H9 (cell line): ENCODE results near the gene REXO4. TPM values are rescaled to one million over a fixed set of nuclear protein-coding genes. Genes with fewer than 3 reads are reported as not detected.
A peak's percentile ranks its signal among the peaks of the same experiment; 100 is the strongest.

Experiments
- DNase-seq: peaks from one replicate; pipeline ENCODE4 v3.0.0-alpha.2; 2017
- H2AFZ ChIP-seq: one replicate; pipeline ENCODE4 v1.6.1; 2013; ENCODE audit warnings: mild to moderate bottlenecking, low read length, control low read depth, moderate library complexity
- H2AK5ac ChIP-seq: 2 replicates; pipeline ENCODE4 v1.6.1; 2013; ENCODE audit warnings: low read length, control low read depth, mixed read lengths; ENCODE audit not compliant: insufficient read length
- H2BK120ac ChIP-seq: one replicate; pipeline ENCODE4 v1.6.1; 2013; ENCODE audit warnings: low read depth, mild to moderate bottlenecking, low read length, control low read depth, inconsistent platforms; ENCODE audit not compliant: poor library complexity, severe bottlenecking
- H2BK12ac ChIP-seq: 2 replicates; pipeline ENCODE4 v1.6.1; 2013; ENCODE audit warnings: low read length, control low read depth, mixed read lengths, low read depth; ENCODE audit not compliant: insufficient read length
- H2BK15ac ChIP-seq: 2 replicates; pipeline ENCODE4 v1.6.1; 2013; ENCODE audit warnings: low read depth, low read length, control low read depth
- H2BK20ac ChIP-seq: one replicate; pipeline ENCODE4 v1.6.1; 2013; ENCODE audit warnings: low read depth, mild to moderate bottlenecking, low read length, control low read depth, inconsistent platforms; ENCODE audit not compliant: poor library complexity, severe bottlenecking
- H2BK5ac ChIP-seq: 2 replicates; pipeline ENCODE4 v1.6.1; 2013; ENCODE audit warnings: low read length, control low read depth, mixed read lengths; ENCODE audit not compliant: insufficient read length
- H3K14ac ChIP-seq: 2 replicates; pipeline ENCODE4 v1.6.1; 2013; ENCODE audit warnings: low read length, control low read depth; ENCODE audit not compliant: insufficient read depth
- H3K18ac ChIP-seq: 2 replicates; pipeline ENCODE4 v1.6.1; 2013; ENCODE audit warnings: low read depth, mild to moderate bottlenecking, mixed read lengths, low read length, control low read depth; ENCODE audit not compliant: insufficient read length
- H3K23ac ChIP-seq: 2 replicates; pipeline ENCODE4 v1.6.1; 2013; ENCODE audit warnings: low read length, control low read depth, mixed read lengths, low read depth; ENCODE audit not compliant: insufficient read length
- H3K23me2 ChIP-seq: 2 replicates; pipeline ENCODE4 v1.6.1; 2013; ENCODE audit warnings: low read depth, mild to moderate bottlenecking, mixed read lengths, low read length, control low read depth; ENCODE audit not compliant: insufficient read length, poor library complexity, severe bottlenecking
- H3K27ac ChIP-seq: 2 replicates; pipeline ENCODE4 v1.5.1; 2013; ENCODE audit warnings: low read length, control low read depth, mixed read lengths, low read depth; ENCODE audit not compliant: insufficient read length
- H3K27me3 ChIP-seq: 2 replicates; pipeline ENCODE4 v1.6.1; 2013; ENCODE audit warnings: low read length, control low read depth, inconsistent platforms; ENCODE audit not compliant: insufficient read depth
- H3K4ac ChIP-seq: 2 replicates; pipeline ENCODE4 v1.6.1; 2013; ENCODE audit warnings: low read depth, mild to moderate bottlenecking, control low read depth, inconsistent platforms, low read length, moderate library complexity
- H3K4me1 ChIP-seq: 2 replicates; pipeline ENCODE4 v1.6.1; 2013; ENCODE audit warnings: low read length, control low read depth, inconsistent platforms; ENCODE audit not compliant: insufficient read depth
- H3K4me2 ChIP-seq: 2 replicates; pipeline ENCODE4 v1.6.1; 2013; ENCODE audit warnings: low read length, control low read depth, mixed read lengths; ENCODE audit not compliant: insufficient read length, insufficient read depth
- H3K56ac ChIP-seq: 2 replicates; pipeline ENCODE4 v1.6.1; 2013; ENCODE audit warnings: low read depth, mild to moderate bottlenecking, mixed read lengths, low read length, control low read depth; ENCODE audit not compliant: insufficient read length
- H3K79me1 ChIP-seq: 2 replicates; pipeline ENCODE4 v1.6.1; 2013; ENCODE audit warnings: low read depth, mild to moderate bottlenecking, moderate library complexity, low read length, control low read depth, inconsistent platforms; ENCODE audit not compliant: insufficient read depth, poor library complexity, severe bottlenecking
- H3K79me2 ChIP-seq: 2 replicates; pipeline ENCODE4 v1.6.1; 2013; ENCODE audit warnings: low read length, control low read depth, inconsistent platforms; ENCODE audit not compliant: insufficient read depth
- H3K9ac ChIP-seq: 2 replicates; pipeline ENCODE4 v1.6.1; 2013; ENCODE audit warnings: low read length, control low read depth, mixed read lengths; ENCODE audit not compliant: insufficient read length; ENCODE audit errors: extremely low read depth
- H3K9me3 ChIP-seq: one replicate; pipeline ENCODE4 v1.6.1; 2013; ENCODE audit warnings: low read depth, low read length, inconsistent platforms; ENCODE audit not compliant: control insufficient read depth
- H3T11ph ChIP-seq: one replicate; pipeline ENCODE4 v1.6.1; 2013; ENCODE audit warnings: mild to moderate bottlenecking, low read length, control low read depth, inconsistent platforms
- H4K20me1 ChIP-seq: one replicate; pipeline ENCODE4 v1.6.1; 2013; ENCODE audit not compliant: control insufficient read depth, insufficient read length, insufficient read depth
- H4K5ac ChIP-seq: 2 replicates; pipeline ENCODE4 v1.6.1; 2013; ENCODE audit warnings: low read depth, mild to moderate bottlenecking, mixed read lengths, low read length, control low read depth; ENCODE audit not compliant: insufficient read length
- H4K8ac ChIP-seq: replicated peaks from 2 replicates; pipeline ENCODE4 v1.6.1; 2013; ENCODE audit warnings: low read length, control low read depth, mixed read lengths, low read depth; ENCODE audit not compliant: insufficient read length
- H4K91ac ChIP-seq: 2 replicates; pipeline ENCODE4 v1.6.1; 2013; ENCODE audit warnings: low read depth, mild to moderate bottlenecking, moderate library complexity, mixed read lengths, low read length, control low read depth; ENCODE audit not compliant: insufficient read length
- H3K27ac Mint-ChIP-seq, 3 experiments: 2 replicates in 2 of 3; 3 replicates in 1 of 3; pipeline ENCODE4 v1.8.0; 2020 to 2021; ENCODE audit warnings: mixed read lengths in 3 of 3, mild to moderate bottlenecking in 1 of 3, moderate library complexity in 1 of 3
- H3K27me3 Mint-ChIP-seq: 2 replicates; pipeline ENCODE4 v1.8.0; 2021; ENCODE audit warnings: low read depth, mild to moderate bottlenecking, moderate library complexity, mixed read lengths
- H3K36me3 Mint-ChIP-seq, 3 experiments: 2 replicates in 2 of 3; 3 replicates in 1 of 3; pipeline ENCODE4 v1.8.0; 2020 to 2021; ENCODE audit warnings: low read depth in 3 of 3, mixed read lengths in 3 of 3; ENCODE audit not compliant: insufficient read depth in 1 of 3
- H3K4me1 Mint-ChIP-seq, 2 experiments: 2 replicates each; pipeline ENCODE4 v1.8.0; 2020; ENCODE audit warnings: mixed read lengths in 2 of 2
- H3K4me3 Mint-ChIP-seq, 2 experiments: 2 replicates in 1 of 2; 3 replicates in 1 of 2; pipeline ENCODE4 v1.8.0; 2020 to 2021; ENCODE audit warnings: mild to moderate bottlenecking in 2 of 2, mixed read lengths in 2 of 2, moderate library complexity in 1 of 2
- H3K9me3 Mint-ChIP-seq, 2 experiments: 2 replicates in 1 of 2; 3 replicates in 1 of 2; pipeline ENCODE4 v1.8.0; 2020; ENCODE audit warnings: mild to moderate bottlenecking in 2 of 2, mixed read lengths in 2 of 2, moderate library complexity in 1 of 2
- WGBS: extraction: QIAGEN DNeasy Blood & Tissue Kit; methylation state at CpG from one replicate; pipeline ENCODE4 v1.1.7; 2013; ENCODE audit warnings: missing lambda C conversion rate, low lambda C conversion rate, mixed read lengths; ENCODE audit not compliant: insufficient read length; ENCODE audit errors: extremely low coverage; 5-methylcytosine and 5-hydroxymethylcytosine counted together
- total RNA-seq: library from RNA; stranded (reverse); gene quantifications from 2 replicates; pipeline ENCODE4 v1.2.1, GENCODE V29; 2021
- TF ChIP-seq, protein P1 (sequence below): fragments of 200-600 bp; sonication (generic); conservative IDR thresholded peaks from 3 replicates; pipeline ENCODE4 v1.8.0; 2021; ENCODE audit warnings: antibody characterized with exemption, mild to moderate bottlenecking

The REXO4 gene
- total RNA-seq, 1 experiment from 2014 or later = 35.2 TPM

- H2BK120ac ChIP-seq = no peak within 1 kb of the TSS
- no peaks in the 10 kb centered on the region for H3K9me3 Mint-ChIP-seq
- no peaks in the 10 kb centered on the region; the same call in 1 of the 2 replicates for H3K79me2 ChIP-seq
- no peaks in the 10 kb centered on the region for H3K9me3 ChIP-seq
- H3K4ac ChIP-seq = no peak within 1 kb of the TSS
- H2BK12ac ChIP-seq = no peak within 1 kb of the TSS
- peaks cover 10% of the 10 kb centered on the region for H3K23me2 ChIP-seq
- peak within 1 kb of the TSS; percentile 72 to 95 (median 94); a peak in 5 of 7 replicates for H3K27ac Mint-ChIP-seq
- H3K9ac ChIP-seq = peak within 1 kb of the TSS; percentile 45
- no peak within 1 kb of the TSS for H2BK20ac ChIP-seq
- H3K4me2 ChIP-seq = peak within 1 kb of the TSS; percentile 60
- H3K27me3 ChIP-seq = no peaks in the 10 kb centered on the region
- TF ChIP-seq, protein P1, sequence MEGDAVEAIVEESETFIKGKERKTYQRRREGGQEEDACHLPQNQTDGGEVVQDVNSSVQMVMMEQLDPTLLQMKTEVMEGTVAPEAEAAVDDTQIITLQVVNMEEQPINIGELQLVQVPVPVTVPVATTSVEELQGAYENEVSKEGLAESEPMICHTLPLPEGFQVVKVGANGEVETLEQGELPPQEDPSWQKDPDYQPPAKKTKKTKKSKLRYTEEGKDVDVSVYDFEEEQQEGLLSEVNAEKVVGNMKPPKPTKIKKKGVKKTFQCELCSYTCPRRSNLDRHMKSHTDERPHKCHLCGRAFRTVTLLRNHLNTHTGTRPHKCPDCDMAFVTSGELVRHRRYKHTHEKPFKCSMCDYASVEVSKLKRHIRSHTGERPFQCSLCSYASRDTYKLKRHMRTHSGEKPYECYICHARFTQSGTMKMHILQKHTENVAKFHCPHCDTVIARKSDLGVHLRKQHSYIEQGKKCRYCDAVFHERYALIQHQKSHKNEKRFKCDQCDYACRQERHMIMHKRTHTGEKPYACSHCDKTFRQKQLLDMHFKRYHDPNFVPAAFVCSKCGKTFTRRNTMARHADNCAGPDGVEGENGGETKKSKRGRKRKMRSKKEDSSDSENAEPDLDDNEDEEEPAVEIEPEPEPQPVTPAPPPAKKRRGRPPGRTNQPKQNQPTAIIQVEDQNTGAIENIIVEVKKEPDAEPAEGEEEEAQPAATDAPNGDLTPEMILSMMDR = peak; percentile 24; the same call in 1 of the 3 replicates
- peaks cover 12 to 57% (median 50%) of the 10 kb centered on the region in 3 experiments; a peak in 6 of 7 replicates for H3K36me3 Mint-ChIP-seq
- no peak within 1 kb of the TSS for H3K56ac ChIP-seq
- no peak within 1 kb of the TSS for H3K18ac ChIP-seq
- H2AK5ac ChIP-seq = no peak within 1 kb of the TSS
- no peak within 1 kb of the TSS for H4K91ac ChIP-seq
- H3K27me3 Mint-ChIP-seq = no peaks in the 10 kb centered on the region
- WGBS = no CpG with 5 or more reads among the region's 78 CpGs
- peaks cover 11 to 12% of the 10 kb centered on the region in 2 experiments for H3K4me1 Mint-ChIP-seq
- H4K20me1 ChIP-seq = no peaks in the 10 kb centered on the region
- peak; percentile 88 for DNase-seq
- no peak within 1 kb of the TSS for H3K14ac ChIP-seq
- H3T11ph ChIP-seq = no peak within 1 kb of the TSS
- no peak within 1 kb of the TSS for H2BK15ac ChIP-seq
- peak within 1 kb of the TSS; percentile 92 to 96 for H3K4me3 Mint-ChIP-seq
- H3K23ac ChIP-seq = no peak within 1 kb of the TSS
- H3K4me1 ChIP-seq = no peaks in the 10 kb centered on the region
- no peak within 1 kb of the TSS for H3K27ac ChIP-seq
- H4K8ac ChIP-seq = no peak within 1 kb of the TSS
- no peak within 1 kb of the TSS for H2AFZ ChIP-seq
- no peak within 1 kb of the TSS for H4K5ac ChIP-seq
- H3K79me1 ChIP-seq = peaks cover 3% of the 10 kb centered on the region
- no peak within 1 kb of the TSS for H2BK5ac ChIP-seq
Measured at GRCh38 chr9:133356391-133357091, 61.3 kb downstream of the REXO4 start, which contains the start of the genes SURF1 and SURF2. Gene SURF1 (minus strand): TSS chr9:133356487. CDS start chr9:133356453, 34 bp downstream. Gene SURF2 (plus strand): TSS chr9:133356550. CDS start chr9:133356593, 43 bp downstream.

Other genes with a start within 250 kb of the REXO4 start
- not detected in 2 replicates for gene OBP2B, start 208.8 kb downstream of the REXO4 start, total RNA-seq
- 0.31 and 0.37 TPM in 2 replicates for gene ABO, start 142.8 kb downstream of the REXO4 start, total RNA-seq
- gene SURF6, start 81.8 kb downstream of the REXO4 start, total RNA-seq = 55.1 and 56.3 TPM in 2 replicates
- gene MED22, start 69.9 kb downstream of the REXO4 start, total RNA-seq = 60.1 and 63.7 TPM in 2 replicates
- 2,874 and 2,895 TPM in 2 replicates for gene RPL7A, start 69.8 kb downstream of the REXO4 start, total RNA-seq
- 43.3 and 46.8 TPM in 2 replicates for gene SURF1, start 61.5 kb downstream of the REXO4 start, total RNA-seq
- gene SURF2, start 61.5 kb downstream of the REXO4 start, total RNA-seq = 44.4 and 46.1 TPM in 2 replicates
- 146 and 148 TPM in 2 replicates for gene SURF4, start 42.0 kb downstream of the REXO4 start, total RNA-seq
- gene STKLD1, start 41.6 kb downstream of the REXO4 start, total RNA-seq = 0.57 TPM in 1 of 2 replicates, not detected in the other
- gene ADAMTS13, start 4.4 kb upstream of the REXO4 start, total RNA-seq = 8.2 and 8.8 TPM in 2 replicates
- gene CACFD1, start 42.0 kb upstream of the REXO4 start, total RNA-seq = 20.0 and 20.2 TPM in 2 replicates
- 18.7 and 19.5 TPM in 2 replicates for gene SLC2A6, start 61.1 kb upstream of the REXO4 start, total RNA-seq
- not detected in 2 replicates for gene MYMK, start 106.9 kb upstream of the REXO4 start, total RNA-seq
- 0.61 and 0.86 TPM in 2 replicates for gene ADAMTSL2, start 116.7 kb upstream of the REXO4 start, total RNA-seq
- gene FAM163B, start 191.4 kb upstream of the REXO4 start, total RNA-seq = 0.39 and 0.64 TPM in 2 replicates
- gene DBH, start 218.4 kb upstream of the REXO4 start, total RNA-seq = not detected in 2 replicates